ENCODE results near the gene MGMT.

- TF ChIP-seq CTCF (IDR thresholded peaks at IDR 0.05; ENCODE audit: low read depth, low read length, missing input control) (no peak), TAF1 (conservative IDR thresholded peaks at IDR 0.05) (no peak), GABPA (IDR thresholded peaks at IDR 0.05 in 1 of 2, conservative IDR thresholded peaks at IDR 0.05 in 1 of 2) (no peak), REST (IDR thresholded peaks at IDR 0.05) (no peak), RAD21 (IDR thresholded peaks at IDR 0.05) (no peak)
Observed at GRCh38 chr10:129418496-129419225, 48.4 kb upstream of the MGMT start.

Data from liver (tissue), 3 donors.